ENCODE results near the gene SLC43A1.

SLC43A1 gene

DNA sequence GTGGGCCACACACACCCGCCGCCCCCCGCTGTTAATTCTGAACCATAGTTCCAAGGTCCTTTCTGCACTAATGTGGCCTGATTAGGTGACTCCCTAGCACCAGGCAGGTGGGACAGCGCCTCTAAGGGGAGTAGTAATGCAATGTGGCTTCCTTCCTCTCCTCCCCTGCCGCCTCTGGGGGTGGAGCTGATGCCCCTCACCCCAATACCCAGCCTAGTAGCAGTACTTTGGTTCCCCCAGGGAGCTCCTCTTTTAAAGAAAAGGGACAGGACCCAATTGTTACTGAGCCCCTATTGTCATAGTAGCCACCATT is 40.7 kb downstream of the SLC43A1 start:
- TF ChIP-seq, protein P1, sequence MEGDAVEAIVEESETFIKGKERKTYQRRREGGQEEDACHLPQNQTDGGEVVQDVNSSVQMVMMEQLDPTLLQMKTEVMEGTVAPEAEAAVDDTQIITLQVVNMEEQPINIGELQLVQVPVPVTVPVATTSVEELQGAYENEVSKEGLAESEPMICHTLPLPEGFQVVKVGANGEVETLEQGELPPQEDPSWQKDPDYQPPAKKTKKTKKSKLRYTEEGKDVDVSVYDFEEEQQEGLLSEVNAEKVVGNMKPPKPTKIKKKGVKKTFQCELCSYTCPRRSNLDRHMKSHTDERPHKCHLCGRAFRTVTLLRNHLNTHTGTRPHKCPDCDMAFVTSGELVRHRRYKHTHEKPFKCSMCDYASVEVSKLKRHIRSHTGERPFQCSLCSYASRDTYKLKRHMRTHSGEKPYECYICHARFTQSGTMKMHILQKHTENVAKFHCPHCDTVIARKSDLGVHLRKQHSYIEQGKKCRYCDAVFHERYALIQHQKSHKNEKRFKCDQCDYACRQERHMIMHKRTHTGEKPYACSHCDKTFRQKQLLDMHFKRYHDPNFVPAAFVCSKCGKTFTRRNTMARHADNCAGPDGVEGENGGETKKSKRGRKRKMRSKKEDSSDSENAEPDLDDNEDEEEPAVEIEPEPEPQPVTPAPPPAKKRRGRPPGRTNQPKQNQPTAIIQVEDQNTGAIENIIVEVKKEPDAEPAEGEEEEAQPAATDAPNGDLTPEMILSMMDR (IDR thresholded peaks at IDR 0.05) = no peak
- peaks cover 19 to 36% of the 10 kb centered on the region in 2 experiments for H3K4me1 ChIP-seq (ENCODE audit: control insufficient read depth in 1 of 2, insufficient read depth in 1 of 2, low read depth in 1 of 2, low read length in 1 of 2)
- no peak overlapping the region for H3K27ac ChIP-seq
- H3K9me3 ChIP-seq = no peaks in the 10 kb centered on the region
- H3K4me3 ChIP-seq (ENCODE audit: low read depth in 1 of 2, low read length in 1 of 2) = no peak overlapping the region
- H3K36me3 ChIP-seq = no peaks in the 10 kb centered on the region
- peaks cover 61% of the 10 kb centered on the region for H3K27me3 ChIP-seq

DNA sequence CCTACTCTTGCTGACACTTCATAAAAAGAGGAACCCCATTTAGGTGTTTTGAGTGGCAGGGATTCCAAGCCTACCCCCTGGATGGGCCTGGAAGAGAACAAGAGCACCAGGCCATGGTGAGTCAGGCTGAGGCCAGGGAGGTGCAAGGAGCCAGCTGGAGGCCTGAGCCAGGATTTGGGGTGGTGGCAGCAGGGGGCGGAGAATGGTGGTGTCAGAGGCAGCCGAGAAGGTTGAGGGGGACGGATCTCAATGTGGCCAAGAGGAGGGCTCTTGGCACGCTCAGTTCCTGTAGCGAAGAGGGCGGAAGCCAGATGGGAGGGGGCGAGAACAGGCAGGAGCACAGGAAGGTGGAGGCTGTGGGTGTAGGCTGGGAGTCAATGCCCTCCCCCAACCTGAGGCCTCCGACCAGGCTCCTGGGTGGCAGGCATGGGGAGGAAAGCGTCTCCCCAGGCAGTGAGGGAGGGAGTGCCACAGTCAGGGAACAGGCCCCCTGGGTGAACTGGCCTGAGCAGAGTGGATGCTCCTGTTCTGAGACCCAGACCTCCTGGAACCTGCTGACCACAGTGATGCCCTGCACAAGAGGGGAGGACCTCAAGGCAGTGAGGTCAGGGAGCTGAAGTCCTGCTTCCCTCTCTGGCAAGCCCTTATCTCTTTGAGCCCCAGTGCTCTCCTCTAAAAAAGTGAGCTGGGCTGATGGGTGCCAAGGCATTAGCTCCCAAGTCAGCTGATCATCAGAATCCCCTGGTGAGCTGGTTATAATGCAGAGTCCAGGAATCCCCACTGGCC is 41.3 kb downstream of the SLC43A1 start:
- H3K27me3 ChIP-seq = peaks cover 61% of the 10 kb centered on the region
- TF ChIP-seq, protein P1 (IDR thresholded peaks at IDR 0.05) = no peak
- no peaks in the 10 kb centered on the region for H3K9me3 ChIP-seq
- H3K27ac ChIP-seq = no peak overlapping the region
- peaks cover 19 to 36% of the 10 kb centered on the region in 2 experiments for H3K4me1 ChIP-seq (ENCODE audit: control insufficient read depth in 1 of 2, insufficient read depth in 1 of 2, low read depth in 1 of 2, low read length in 1 of 2)
- no peaks in the 10 kb centered on the region for H3K36me3 ChIP-seq
- no peak overlapping the region for H3K4me3 ChIP-seq (ENCODE audit: low read depth in 1 of 2, low read length in 1 of 2)

DNA sequence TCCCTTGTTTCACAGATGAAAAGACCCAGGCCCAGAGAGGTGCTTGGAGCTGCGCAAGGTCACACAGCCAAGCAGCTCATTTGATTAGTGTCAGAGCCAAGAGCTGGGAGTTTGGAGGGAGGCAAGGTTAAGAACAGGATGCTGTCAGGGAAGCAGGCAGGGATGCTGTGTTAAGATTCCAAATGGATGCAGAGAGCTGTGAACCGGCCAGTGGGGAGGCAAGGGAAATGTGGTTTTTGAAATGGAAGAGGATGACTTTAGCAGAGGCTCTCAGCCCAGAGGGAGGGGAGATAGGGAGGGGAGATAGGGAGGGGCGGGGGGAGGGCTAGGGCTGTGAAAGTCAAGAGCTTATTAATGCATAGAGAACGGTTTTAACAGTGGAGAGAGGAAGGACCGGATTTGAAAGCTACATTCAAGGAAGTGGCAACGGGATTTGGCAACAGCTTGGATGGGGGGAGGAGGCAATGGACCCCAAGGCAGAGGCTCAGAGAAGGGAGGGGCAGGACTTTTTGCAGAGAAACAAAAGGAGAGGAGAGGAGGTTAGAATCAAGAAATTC is 42.1 kb downstream of the SLC43A1 start:
- TF ChIP-seq, protein P1 (IDR thresholded peaks at IDR 0.05) = no peak
- Histone ChIP-seq H3K36me3 (no peaks in the 10 kb centered on the region), H3K4me1 (ENCODE audit: control insufficient read depth in 1 of 2, insufficient read depth in 1 of 2, low read depth in 1 of 2, low read length in 1 of 2) (peaks cover 19 to 36% of the 10 kb centered on the region in 2 experiments), H3K27ac (no peak overlapping the region), H3K9me3 (no peaks in the 10 kb centered on the region), H3K4me3 (ENCODE audit: low read depth in 1 of 2, low read length in 1 of 2) (no peak overlapping the region), H3K27me3 (peaks cover 67% of the 10 kb centered on the region)

DNA sequence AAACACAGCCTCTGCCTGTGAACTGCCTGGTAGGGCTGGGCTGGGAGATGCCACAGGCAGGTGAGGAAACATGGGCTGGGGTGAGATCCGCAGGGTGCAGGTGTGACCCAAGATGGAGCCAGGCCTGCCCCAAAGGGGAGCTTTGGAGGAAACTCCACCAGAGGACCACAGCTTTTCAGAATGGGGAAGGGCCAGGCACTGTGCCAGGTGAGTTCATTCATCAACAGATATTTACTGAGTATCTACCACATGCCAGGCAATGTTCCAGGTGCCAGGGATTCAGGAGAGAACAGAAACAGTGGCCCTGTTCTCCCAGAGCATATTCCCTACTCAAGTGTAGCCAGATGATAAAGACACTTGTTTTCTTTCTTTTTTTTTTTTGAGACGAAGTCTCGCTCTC is 44.0 kb downstream of the SLC43A1 start:
- H3K27ac ChIP-seq = no peak overlapping the region
- H3K9me3 ChIP-seq = no peaks in the 10 kb centered on the region
- TF ChIP-seq, protein P1 (IDR thresholded peaks at IDR 0.05) = no peak
- H3K36me3 ChIP-seq = no peaks in the 10 kb centered on the region
- peaks cover 55% of the 10 kb centered on the region for H3K27me3 ChIP-seq
- H3K4me3 ChIP-seq (ENCODE audit: low read depth in 1 of 2, low read length in 1 of 2) = no peak overlapping the region
- peaks cover 14 to 28% of the 10 kb centered on the region in 2 experiments for H3K4me1 ChIP-seq (ENCODE audit: control insufficient read depth in 1 of 2, insufficient read depth in 1 of 2, low read depth in 1 of 2, low read length in 1 of 2)

DNA sequence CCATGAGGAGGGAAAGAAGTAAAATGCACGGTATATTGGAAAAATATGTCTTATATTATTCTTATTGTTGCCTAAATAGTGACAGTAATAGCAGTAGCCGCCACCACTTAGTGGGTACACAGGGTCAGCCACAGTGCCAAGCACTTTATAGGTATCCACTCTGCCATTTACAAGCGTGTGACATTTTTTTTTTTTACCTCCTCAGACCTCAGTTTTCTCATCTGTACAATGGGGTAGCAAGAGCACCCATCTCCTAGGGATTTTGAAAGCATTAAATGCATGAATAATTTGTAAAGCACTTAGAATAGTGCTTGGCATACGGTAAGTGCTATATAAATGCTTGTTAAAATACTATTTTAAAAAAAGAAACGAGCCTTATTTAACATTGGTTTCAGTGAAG is 46.2 kb downstream of the SLC43A1 start:
- Histone ChIP-seq H3K9me3 (no peaks in the 10 kb centered on the region), H3K4me3 (ENCODE audit: low read depth in 1 of 2, low read length in 1 of 2) (no peak overlapping the region), H3K27ac (no peak overlapping the region), H3K27me3 (peaks cover 44% of the 10 kb centered on the region), H3K36me3 (no peaks in the 10 kb centered on the region), H3K4me1 (ENCODE audit: control insufficient read depth in 1 of 2, insufficient read depth in 1 of 2, low read depth in 1 of 2, low read length in 1 of 2) (peaks cover 5 to 11% of the 10 kb centered on the region in 2 experiments)
- TF ChIP-seq, protein P1 (IDR thresholded peaks at IDR 0.05) = no peak
